Esophagus (tissue), 2 donors: ENCODE results near the gene C1orf185. TPM values are rescaled to one million over a fixed set of nuclear protein-coding genes. Genes with fewer than 3 reads are reported as not detected.

Experiments used
- H3K27ac ChIP-seq, 2 donors: one replicate each; pipeline ENCODE4 v1.5.1; 2013; ENCODE audit warnings: low read depth in 2 of 2, mild to moderate bottlenecking in 2 of 2, inconsistent platforms in 1 of 2, low read length in 1 of 2, moderate library complexity in 1 of 2
- H3K27me3 ChIP-seq, 2 donors: one replicate each; pipeline ENCODE4 v1.6.1; 2013; ENCODE audit warnings: low read length in 2 of 2, control low read depth in 1 of 2, mild to moderate bottlenecking in 1 of 2; ENCODE audit not compliant: insufficient read depth in 2 of 2, control insufficient read depth in 1 of 2
- H3K36me3 ChIP-seq, 2 donors: one replicate each; pipeline ENCODE4 v1.6.1; 2013; ENCODE audit warnings: low read length in 1 of 2; ENCODE audit not compliant: control insufficient read depth in 2 of 2, insufficient read depth in 2 of 2
- H3K4me1 ChIP-seq, 2 donors: one replicate each; pipeline ENCODE4 v1.6.1; 2013; ENCODE audit warnings: low read length in 1 of 2; ENCODE audit not compliant: control insufficient read depth in 2 of 2, insufficient read depth in 2 of 2
- H3K4me3 ChIP-seq, 2 donors: one replicate each; pipeline ENCODE4 v1.5.1; 2013; ENCODE audit warnings: low read length in 2 of 2, mild to moderate bottlenecking in 2 of 2, low read depth in 1 of 2, moderate library complexity in 1 of 2
- H3K9me3 ChIP-seq, 2 donors: one replicate each; pipeline ENCODE4 v1.6.1; 2013; ENCODE audit warnings: mild to moderate bottlenecking in 2 of 2, low read depth in 1 of 2, low read length in 1 of 2, moderate library complexity in 1 of 2; ENCODE audit not compliant: control insufficient read depth in 2 of 2, insufficient read depth in 1 of 2
- WGBS, 2 donors: extraction: QIAGEN DNeasy Blood & Tissue Kit; methylation state at CpG; one replicate each; pipeline ENCODE4 v1.1.7; 2013; 5-methylcytosine and 5-hydroxymethylcytosine counted together
- polyA plus RNA-seq, 2 donors: library from polyadenylated mRNA; stranded (reverse); fragments of 200-250 nt; gene quantifications; one replicate each; pipeline ENCODE4 v1.2.3, GENCODE V29; 2013
- donor health status: healthy with polysubstance abuse.
- donor health status: Bipolar disorder and iron deficiency.

C1orf185 gene
- polyA plus RNA-seq, 2 donors: not detected

GRCh38 chr1:51190961-51191360 lies 88.9 kb downstream of the C1orf185 start:
- WGBS, 2 donors: 45 to 55% methylated on average over 1 of the region's 1 CpG

GRCh38 chr1:51192213-51192843 lies 90.3 kb downstream of the C1orf185 start:
- Histone ChIP-seq H3K4me3 (no peak overlapping the region), H3K4me1 (no peaks in the 10 kb centered on the region), H3K27me3 (no peaks in the 10 kb centered on the region), H3K9me3 (no peaks in the 10 kb centered on the region), H3K36me3 (no peaks in the 10 kb centered on the region), H3K27ac (no peak overlapping the region)
- WGBS, 2 donors: 47 to 51% methylated on average over 3 of the region's 3 CpGs

More at GRCh38 chr1:51190961-51191360, 88.9 kb downstream of the C1orf185 start:
- Histone ChIP-seq H3K36me3 (no peaks in the 10 kb centered on the region), H3K4me1 (no peaks in the 10 kb centered on the region), H3K9me3 (no peaks in the 10 kb centered on the region), H3K4me3 (no peak overlapping the region), H3K27ac (no peak overlapping the region), H3K27me3 (no peaks in the 10 kb centered on the region)

- Histone ChIP-seq H3K4me1 (no peaks in the 10 kb centered on the region), H3K27ac (no peak overlapping the region), H3K9me3 (no peaks in the 10 kb centered on the region), H3K27me3 (no peaks in the 10 kb centered on the region), H3K36me3 (no peaks in the 10 kb centered on the region), H3K4me3 (no peak overlapping the region)
Measured at GRCh38 chr1:51193564-51193963, 91.5 kb downstream of the C1orf185 start.

Other genes starting within 250 kb of the C1orf185 start
- 10 to 100 TPM; 18.4 to 32.1 TPM for gene FAF1, start 142.0 kb upstream of the C1orf185 start, polyA plus RNA-seq
- gene CDKN2C, start 132.0 kb upstream of the C1orf185 start, polyA plus RNA-seq: 10 to 100 TPM in 1 of 2 donors, 1 to 10 TPM in 1; 9.3 to 15.7 TPM
- gene RNF11, start 134.0 kb downstream of the C1orf185 start, polyA plus RNA-seq: 10 to 100 TPM; 66.7 to 80.9 TPM
- gene TTC39A, start 228.3 kb downstream of the C1orf185 start, polyA plus RNA-seq: 10 to 100 TPM; 11.1 to 20.6 TPM